WI38 (cell line): Measurements from ENCODE around the gene CXADR.
"Not testable (repeated sequence)": the region's sequence is repeated elsewhere in the genome, so short reads cannot be mapped to it uniquely, and the experiment has no call there.

Source experiments
- H3K4me3 ChIP-seq: 2 replicates; pipeline ENCODE4 v1.5.1; 2011; ENCODE audit warnings: low read depth, mild to moderate bottlenecking, control low read depth, low read length
- CTCF ChIP-seq: IDR thresholded peaks from 2 replicates; pipeline ENCODE4 v1.5.1; 2012; ENCODE audit warnings: low read depth, mild to moderate bottlenecking, control low read depth, low read length

The CXADR gene

GRCh38 chr21:17472592-17473271 is 40.1 kb upstream of the CXADR start:
- H3K4me3 ChIP-seq: no peak overlapping the region
- no peak for TF ChIP-seq CTCF

- TF ChIP-seq CTCF: no peak
- no peak overlapping the region for H3K4me3 ChIP-seq
Observed at GRCh38 chr21:17476006-17476405, 36.8 kb upstream of the CXADR start.

- H3K4me3 ChIP-seq: not testable (repeated sequence)
Observed at GRCh38 chr21:17478156-17478555, 34.7 kb upstream of the CXADR start.

GRCh38 chr21:17479606-17480005 is 33.2 kb upstream of the CXADR start:
- TF ChIP-seq CTCF: no peak
- H3K4me3 ChIP-seq: no peak overlapping the region

GRCh38 chr21:17482928-17483327 is 29.9 kb upstream of the CXADR start:
- TF ChIP-seq CTCF: no peak
- no peak overlapping the region for H3K4me3 ChIP-seq

GRCh38 chr21:17488620-17489019 is 24.2 kb upstream of the CXADR start:
- H3K4me3 ChIP-seq: no peak overlapping the region
- no peak for TF ChIP-seq CTCF

- not testable (repeated sequence) for H3K4me3 ChIP-seq
Observed at GRCh38 chr21:17489565-17489964, 23.3 kb upstream of the CXADR start.

GRCh38 chr21:17491716-17492414 is 21.0 kb upstream of the CXADR start:
- no peak overlapping the region for H3K4me3 ChIP-seq
- TF ChIP-seq CTCF: no peak
